Mesendoderm (in vitro differentiated cells): ENCODE measurements around the gene CPNE1. TPM values are rescaled to one million over a fixed set of nuclear protein-coding genes. Genes with fewer than 3 reads are reported as not detected.
"Not testable (repeated sequence)": the region's sequence is repeated elsewhere in the genome, so short reads cannot be mapped to it uniquely, and the experiment has no call there.

Experiments used
- DNase-seq: peaks from one replicate; pipeline ENCODE4 v3.0.0; 2013
- H2AK5ac ChIP-seq: 2 replicates; pipeline ENCODE4 v1.6.1; 2013; ENCODE audit warnings: low read length, inconsistent platforms
- H2BK120ac ChIP-seq: 2 replicates; pipeline ENCODE4 v1.6.1; 2013; ENCODE audit warnings: low read depth, mild to moderate bottlenecking, low read length, moderate library complexity, mixed read lengths
- H2BK15ac ChIP-seq: replicated peaks from 2 replicates; pipeline ENCODE4 v1.6.1; 2013; ENCODE audit warnings: low read depth, mild to moderate bottlenecking, moderate library complexity
- H2BK5ac ChIP-seq: 2 replicates; pipeline ENCODE4 v1.6.1; 2013; ENCODE audit warnings: low read length, inconsistent platforms
- H3K18ac ChIP-seq: 2 replicates; pipeline ENCODE4 v1.6.1; 2013; ENCODE audit warnings: mild to moderate bottlenecking, low read length, mixed read lengths
- H3K23ac ChIP-seq: one replicate; pipeline ENCODE4 v1.6.1; 2013; ENCODE audit warnings: low read length
- H3K27ac ChIP-seq: 2 replicates; pipeline ENCODE4 v1.5.1; 2013; ENCODE audit warnings: low read depth, mild to moderate bottlenecking, inconsistent platforms, low read length, moderate library complexity
- H3K27me3 ChIP-seq: 2 replicates; pipeline ENCODE4 v1.6.1; 2013; ENCODE audit warnings: low read length, control low read depth, mild to moderate bottlenecking, inconsistent platforms; ENCODE audit not compliant: insufficient read depth, poor library complexity
- H3K36me3 ChIP-seq: 2 replicates; pipeline ENCODE4 v1.6.1; 2013; ENCODE audit warnings: low read length, inconsistent platforms; ENCODE audit not compliant: control insufficient read depth, insufficient read depth
- H3K4ac ChIP-seq: one replicate; pipeline ENCODE4 v1.6.1; 2013; ENCODE audit warnings: low read depth, mild to moderate bottlenecking, low read length, moderate library complexity
- H3K4me1 ChIP-seq: 2 replicates; pipeline ENCODE4 v1.6.1; 2013; ENCODE audit warnings: low read depth, low read length, inconsistent platforms; ENCODE audit not compliant: control insufficient read depth
- H3K4me2 ChIP-seq: 2 replicates; pipeline ENCODE4 v1.6.1; 2013; ENCODE audit warnings: low read length
- H3K4me3 ChIP-seq: 2 replicates; pipeline ENCODE4 v1.5.1; 2013; ENCODE audit warnings: mild to moderate bottlenecking, low read length
- H3K56ac ChIP-seq: one replicate; pipeline ENCODE4 v1.6.1; 2013; ENCODE audit warnings: low read length
- H3K79me1 ChIP-seq: 2 replicates; pipeline ENCODE4 v1.6.1; 2013; ENCODE audit warnings: low read length, inconsistent platforms
- H3K79me2 ChIP-seq: 2 replicates; pipeline ENCODE4 v1.6.1; 2013; ENCODE audit warnings: mild to moderate bottlenecking, low read length; ENCODE audit not compliant: control insufficient read depth, insufficient read depth
- H3K9ac ChIP-seq: 2 replicates; pipeline ENCODE4 v1.6.1; 2013; ENCODE audit warnings: low read length, inconsistent platforms
- H4K5ac ChIP-seq: one replicate; pipeline ENCODE4 v1.6.1; 2013; ENCODE audit warnings: low read length
- H4K8ac ChIP-seq: one replicate; pipeline ENCODE4 v1.6.1; 2013; ENCODE audit warnings: low read depth, mild to moderate bottlenecking, control low read depth, low read length, moderate library complexity
- WGBS: extraction: QIAGEN DNeasy Blood & Tissue Kit; methylation state at CpG from one replicate; pipeline ENCODE4 v1.1.7; 2013; ENCODE audit warnings: low lambda C conversion rate, missing lambda C conversion rate; ENCODE audit not compliant: insufficient coverage; ENCODE audit errors: extremely low coverage; 5-methylcytosine and 5-hydroxymethylcytosine counted together
- polyA plus RNA-seq, 2 experiments: library from polyadenylated mRNA; stranded (reverse); fragments of 200-250 nt; gene quantifications; one replicate each; pipeline ENCODE4 v1.2.3, GENCODE V29; 2013

Gene CPNE1
- polyA plus RNA-seq (2013, experiment 1 of 2): 85.8 TPM
- polyA plus RNA-seq (2013, experiment 2 of 2): 78.6 TPM

DNA sequence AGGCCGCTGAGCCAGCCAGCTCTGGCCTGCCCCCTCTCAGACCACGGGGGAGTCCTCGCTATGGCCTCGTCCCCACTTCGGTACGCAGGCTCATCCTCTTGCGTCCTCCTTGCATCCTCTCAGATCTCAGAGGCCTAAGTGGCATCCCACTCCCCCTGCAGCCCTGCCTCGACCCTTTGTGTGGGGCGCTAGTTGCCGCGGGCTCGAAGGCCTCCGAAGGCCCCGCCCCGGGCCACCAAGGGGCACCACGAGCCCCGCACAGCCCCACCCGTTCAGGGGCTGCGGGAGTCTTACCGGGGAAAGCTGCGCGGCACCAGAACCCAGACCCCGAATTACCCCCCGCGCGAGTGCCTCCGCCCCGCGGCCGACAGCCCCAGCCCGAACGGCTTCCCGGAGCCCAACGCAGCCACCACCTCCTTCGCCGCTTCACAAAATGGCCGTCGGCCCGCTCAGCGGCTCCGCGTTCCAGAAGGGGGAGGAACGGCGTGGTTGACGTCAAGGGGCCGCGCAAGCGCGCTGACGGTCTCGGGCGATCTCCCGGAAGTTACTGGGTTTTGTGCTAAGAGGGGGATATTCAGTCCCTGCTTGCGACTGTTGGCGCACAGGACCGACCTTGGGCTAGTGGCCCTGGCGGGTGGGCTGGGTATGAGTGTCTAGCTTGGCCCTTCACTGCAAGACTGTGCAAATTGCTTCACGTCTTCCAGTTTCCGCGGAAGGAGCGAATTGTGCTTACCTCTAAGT is at the start of gene CPNE1, which contains the start of gene RBM12:
TSS of gene CPNE1 (minus strand) at position 435 of the 741 bp plus-strand sequence. CDS start 31,977 bp downstream, outside the sequence.
TSS of gene RBM12 (minus strand) at position 435 of the 741 bp plus-strand sequence. CDS start 9,578 bp downstream, outside the sequence.
- Histone ChIP-seq H3K4me1 (no peaks in the 10 kb centered on the region), H2AK5ac (peak within 1 kb of the TSS; percentile 82), H3K79me2 (peaks cover 49% of the 10 kb centered on the region), H3K23ac (peak within 1 kb of the TSS; percentile 95), H2BK15ac (no peak within 1 kb of the TSS), H3K56ac (peak within 1 kb of the TSS; percentile 99), H2BK5ac (peak within 1 kb of the TSS; percentile 83), H4K5ac (peak within 1 kb of the TSS; percentile 15), H3K36me3 (no peaks in the 10 kb centered on the region), H3K9ac (peak within 1 kb of the TSS; percentile 96), H4K8ac (peak within 1 kb of the TSS; percentile 17), H2BK120ac (no peak within 1 kb of the TSS), H3K18ac (peak within 1 kb of the TSS; percentile 88), H3K4me2 (peak within 1 kb of the TSS; percentile 86), H3K4ac (peak within 1 kb of the TSS; percentile 97), H3K4me3 (peak within 1 kb of the TSS; percentile 54), H3K27ac (peak within 1 kb of the TSS; percentile 70), H3K79me1 (no peaks in the 10 kb centered on the region), H3K27me3 (no peaks in the 10 kb centered on the region)
- no CpG with 5 or more reads among the region's 61 CpGs for WGBS
- peak; percentile 97 for DNase-seq

DNA sequence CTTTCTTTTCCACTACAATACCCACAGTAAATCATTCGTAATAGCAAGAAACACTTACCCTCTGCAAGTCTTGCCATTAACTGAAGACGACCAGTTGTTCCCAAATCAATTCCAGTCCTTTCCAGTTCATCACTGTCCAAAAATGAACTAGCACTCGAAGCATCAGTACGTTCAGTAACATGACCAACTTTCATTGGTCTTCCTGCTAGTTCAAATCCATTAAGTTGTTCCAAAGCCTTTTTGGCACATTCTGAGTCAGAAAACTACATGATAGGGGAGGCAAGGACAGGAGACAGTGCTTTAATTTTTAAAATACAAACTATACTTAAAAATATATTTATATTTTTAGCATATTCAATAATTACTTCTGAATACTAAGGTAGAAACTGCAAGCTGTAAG is 49.4 kb upstream of the CPNE1 start:
- Histone ChIP-seq H3K79me1 (peaks cover 9% of the 10 kb centered on the region), H3K79me2 (peaks cover 17% of the 10 kb centered on the region), H2BK15ac (no peak overlapping the region), H3K36me3 (peaks cover 27% of the 10 kb centered on the region), H3K4me1 (no peaks in the 10 kb centered on the region), H3K23ac (no peak overlapping the region), H3K27me3 (no peaks in the 10 kb centered on the region), H4K8ac (no peak overlapping the region), H4K5ac (no peak overlapping the region), H3K56ac (no peak overlapping the region), H3K18ac (no peak overlapping the region), H3K4me3 (no peak overlapping the region), H3K4me2 (no peak overlapping the region), H2AK5ac (no peak overlapping the region), H3K27ac (no peak overlapping the region), H3K9ac (no peak overlapping the region), H3K4ac (no peak overlapping the region), H2BK120ac (no peak overlapping the region), H2BK5ac (no peak overlapping the region)
- DNase-seq: no peak
- WGBS: no CpG with 5 or more reads among the region's 4 CpGs

DNA sequence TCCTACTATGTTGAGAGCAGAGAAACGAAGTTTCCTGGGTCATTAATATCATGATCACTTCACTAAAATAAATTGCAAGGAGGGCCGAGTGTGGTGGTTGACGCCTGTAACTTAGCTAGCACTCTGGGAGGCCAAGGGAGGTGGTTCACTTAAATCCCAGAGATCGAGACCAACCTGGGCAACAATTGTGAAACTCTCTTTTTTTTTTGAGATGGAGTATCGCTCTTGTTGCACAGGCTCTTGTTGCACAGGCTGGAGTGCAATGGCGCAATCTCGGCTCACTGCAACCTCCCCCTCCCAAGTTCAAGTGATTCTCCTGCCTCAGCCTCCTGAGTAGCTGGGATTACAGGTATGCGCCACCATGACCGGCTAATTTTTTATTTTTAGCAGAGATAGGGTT is 48.4 kb upstream of the CPNE1 start:
- H3K4me2 ChIP-seq, H3K18ac ChIP-seq, H3K4me3 ChIP-seq, H2AK5ac ChIP-seq, H4K8ac ChIP-seq, H2BK5ac ChIP-seq, DNase-seq, H2BK15ac ChIP-seq, H3K23ac ChIP-seq, H3K79me1 ChIP-seq, H2BK120ac ChIP-seq, H3K56ac ChIP-seq, H3K27ac ChIP-seq, H3K9ac ChIP-seq, H4K5ac ChIP-seq, H3K4me1 ChIP-seq, H3K27me3 ChIP-seq, H3K4ac ChIP-seq: not testable (repeated sequence)
- no CpG with 5 or more reads among the region's 9 CpGs for WGBS
- Histone ChIP-seq H3K36me3 (peaks cover 23% of the 10 kb centered on the region), H3K79me2 (peaks cover 17% of the 10 kb centered on the region)

DNA sequence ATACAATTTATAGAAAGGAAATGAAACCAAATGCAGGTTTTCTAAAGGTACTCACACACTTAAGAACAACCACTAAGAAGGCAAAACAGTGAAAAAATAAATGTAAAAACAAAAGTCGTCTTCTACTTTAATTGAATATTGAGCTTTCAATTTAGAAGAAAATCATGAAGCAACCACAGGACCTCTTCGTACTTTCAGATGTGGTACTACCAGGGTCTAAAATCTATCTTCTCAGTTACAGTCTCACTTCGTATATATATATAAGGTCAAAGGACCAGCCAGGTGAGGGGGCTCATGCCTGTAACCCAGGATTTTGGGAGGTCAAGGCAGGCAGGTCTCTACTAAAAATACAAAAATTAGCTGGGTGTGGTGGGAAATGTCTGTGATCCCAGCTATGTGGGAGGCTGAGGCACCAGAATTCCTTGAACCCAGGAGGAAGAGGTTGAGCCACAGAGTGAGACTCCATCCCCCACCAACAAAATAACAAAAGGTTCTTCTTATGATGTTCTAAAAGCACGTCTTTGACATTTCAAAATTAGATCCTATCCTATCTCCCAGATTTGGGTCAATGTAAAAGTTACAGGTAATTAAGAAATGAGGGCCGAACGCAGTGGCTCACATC is 47.0 kb upstream of the CPNE1 start:
- Histone ChIP-seq H3K56ac (no peak overlapping the region), H2BK5ac (no peak overlapping the region), H4K5ac (no peak overlapping the region), H3K79me2 (peaks cover 11% of the 10 kb centered on the region), H3K4me1 (no peaks in the 10 kb centered on the region), H4K8ac (peak overlapping the region; percentile 13), H2AK5ac (no peak overlapping the region), H3K27me3 (no peaks in the 10 kb centered on the region), H3K27ac (no peak overlapping the region), H3K4me3 (no peak overlapping the region), H3K9ac (no peak overlapping the region), H3K79me1 (peaks cover 9% of the 10 kb centered on the region), H3K36me3 (peaks cover 20% of the 10 kb centered on the region), H2BK120ac (no peak overlapping the region), H3K4me2 (no peak overlapping the region), H2BK15ac (no peak overlapping the region), H3K23ac (no peak overlapping the region), H3K4ac (no peak overlapping the region), H3K18ac (no peak overlapping the region)
- WGBS: no CpG with 5 or more reads among the region's 6 CpGs
- DNase-seq: no peak

DNA sequence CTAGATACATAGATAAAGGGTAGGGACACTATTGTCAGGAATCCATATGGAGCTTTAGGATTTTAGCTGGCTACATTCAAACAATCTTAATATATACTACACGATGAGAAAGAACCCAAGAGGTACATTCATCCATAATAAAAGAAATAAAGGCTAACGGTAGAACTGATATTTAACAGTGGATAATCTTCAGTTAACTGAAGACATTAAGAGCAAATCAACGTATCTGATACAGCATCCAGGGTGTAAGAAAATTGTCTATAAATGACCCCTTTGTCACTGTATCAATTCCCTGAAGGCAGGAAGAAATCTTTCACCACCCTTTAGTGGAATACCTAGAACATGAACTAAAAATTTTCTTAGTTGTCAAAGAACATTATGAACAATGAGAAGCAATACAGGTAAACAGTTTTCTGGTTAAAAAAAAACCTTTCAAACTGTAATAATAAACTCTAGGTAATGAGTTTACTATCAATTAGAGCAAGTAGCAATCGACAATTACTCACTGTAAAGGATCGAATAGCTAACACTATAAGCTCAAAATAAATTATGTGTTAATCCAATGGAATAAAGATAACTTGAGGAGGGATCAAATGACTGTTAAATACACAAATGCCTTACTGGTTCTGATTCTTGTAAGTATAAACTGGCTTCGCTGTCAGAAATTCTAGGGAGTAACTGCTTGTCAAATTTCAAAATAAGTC is 46.3 kb upstream of the CPNE1 start:
- Histone ChIP-seq H3K4ac (no peak overlapping the region), H3K23ac (no peak overlapping the region), H3K36me3 (peaks cover 17% of the 10 kb centered on the region), H3K56ac (no peak overlapping the region), H3K79me1 (peaks cover 7% of the 10 kb centered on the region), H4K8ac (no peak overlapping the region), H2BK5ac (no peak overlapping the region), H3K4me1 (no peaks in the 10 kb centered on the region), H3K27ac (no peak overlapping the region), H2AK5ac (no peak overlapping the region), H3K4me3 (no peak overlapping the region), H2BK120ac (no peak overlapping the region), H2BK15ac (no peak overlapping the region), H4K5ac (no peak overlapping the region), H3K79me2 (peaks cover 9% of the 10 kb centered on the region), H3K4me2 (no peak overlapping the region), H3K9ac (no peak overlapping the region), H3K18ac (no peak overlapping the region), H3K27me3 (no peaks in the 10 kb centered on the region)
- no peak for DNase-seq
- no CpG with 5 or more reads among the region's 6 CpGs for WGBS
